CD14-positive monocyte (primary cell): ENCODE measurements around the gene SEZ6L. TPM values are rescaled to one million over a fixed set of nuclear protein-coding genes. Genes with fewer than 3 reads are reported as not detected.

Experiments
- DNase-seq, 3 donors: peaks; one replicate each; pipeline ENCODE4 v3.0.0-alpha.2; 2011 to 2022
- H2AFZ ChIP-seq: 2 replicates; pipeline ENCODE4 v1.6.0; 2012; ENCODE audit warnings: mild to moderate bottlenecking, low read depth, low read length, inconsistent platforms; ENCODE audit not compliant: insufficient read depth, poor library complexity, severe bottlenecking
- H3K27ac ChIP-seq, 2 donors: 1 replicate in 1 of 2; 2 replicates in 1 of 2; pipeline ENCODE4 v1.5.1; 2012 to 2013; ENCODE audit warnings: low read length in 2 of 2, control low read depth in 1 of 2, inconsistent platforms in 1 of 2, low read depth in 1 of 2, mild to moderate bottlenecking in 1 of 2
- H3K27me3 ChIP-seq, 2 donors: one replicate each; pipeline versions ENCODE4 v1.6.0 to v1.6.1; 2011 to 2013; ENCODE audit warnings: low read length in 2 of 2; ENCODE audit not compliant: control insufficient read depth in 2 of 2, insufficient read depth in 2 of 2
- H3K36me3 ChIP-seq, 2 donors: replicated peaks in 1 of 2; 1 replicate in 1 of 2; 2 replicates in 1 of 2; pipeline versions ENCODE4 v1.5.1 to v1.6.1; 2012 to 2013; ENCODE audit warnings: low read length in 2 of 2, control low read depth in 1 of 2, inconsistent platforms in 1 of 2, mild to moderate bottlenecking in 1 of 2; ENCODE audit not compliant: insufficient read depth in 2 of 2, control insufficient read depth in 1 of 2
- H3K4me1 ChIP-seq, 2 donors: 1 replicate in 1 of 2; 2 replicates in 1 of 2; pipeline versions ENCODE4 v1.5.1 to v1.6.1; 2012 to 2013; ENCODE audit warnings: low read length in 2 of 2, control low read depth in 1 of 2, inconsistent platforms in 1 of 2, mild to moderate bottlenecking in 1 of 2, moderate library complexity in 1 of 2; ENCODE audit not compliant: insufficient read depth in 2 of 2, control insufficient read depth in 1 of 2
- H3K4me2 ChIP-seq: replicated peaks from 2 replicates; pipeline ENCODE3; 2012; ENCODE audit warnings: low read length, moderate library complexity, mild to moderate bottlenecking; ENCODE audit not compliant: poor library complexity, severe bottlenecking; ENCODE audit errors: extremely low read depth
- H3K4me3 ChIP-seq, 3 experiments: fragments of 200-600 bp in 1 of 3; sonication (generic) in 1 of 3; replicated peaks in 1 of 3; 1 replicate in 2 of 3; 2 replicates in 1 of 3; pipeline ENCODE4 v1.5.1; 2011 to 2013; ENCODE audit warnings: low read length in 3 of 3, mild to moderate bottlenecking in 3 of 3, control low read depth in 2 of 3, low read depth in 2 of 3, inconsistent platforms in 1 of 3, moderate library complexity in 1 of 3
- H3K79me2 ChIP-seq: 2 replicates; pipeline ENCODE4 v1.6.0; 2012; ENCODE audit warnings: mild to moderate bottlenecking, control low read depth, inconsistent platforms, low read length, moderate library complexity; ENCODE audit not compliant: insufficient read depth
- H3K9ac ChIP-seq: 2 replicates; pipeline ENCODE4 v1.6.0; 2017; ENCODE audit warnings: low read length, mild to moderate bottlenecking; ENCODE audit not compliant: insufficient read depth, poor library complexity, severe bottlenecking
- H3K9me3 ChIP-seq, 2 donors: replicated peaks in 1 of 2; 1 replicate in 1 of 2; 2 replicates in 1 of 2; pipeline versions ENCODE4 v1.5.1 to v1.6.1; 2012 to 2013; ENCODE audit warnings: low read length in 2 of 2, control low read depth in 1 of 2; ENCODE audit not compliant: control insufficient read depth in 1 of 2, insufficient read depth in 1 of 2
- H4K20me1 ChIP-seq: 2 replicates; pipeline ENCODE4 v1.6.0; 2012; ENCODE audit warnings: mild to moderate bottlenecking, low read length, control low read depth, moderate library complexity; ENCODE audit not compliant: insufficient read depth
- H3K27ac Mint-ChIP-seq, 7 donors: one replicate each; pipeline ENCODE4 v1.8.0; 2020; ENCODE audit warnings: mild to moderate bottlenecking in 7 of 7, mixed read lengths in 7 of 7, moderate library complexity in 6 of 7, inconsistent platforms in 2 of 7
- H3K27me3 Mint-ChIP-seq, 3 donors: one replicate each; pipeline ENCODE4 v1.8.0; 2021 to 2022; ENCODE audit warnings: low read depth in 3 of 3, mild to moderate bottlenecking in 3 of 3, mixed read lengths in 3 of 3, moderate library complexity in 3 of 3, inconsistent platforms in 1 of 3
- H3K36me3 Mint-ChIP-seq, 2 donors: one replicate each; pipeline ENCODE4 v1.8.0; 2020; ENCODE audit warnings: mixed read lengths in 2 of 2, inconsistent platforms in 1 of 2, mild to moderate bottlenecking in 1 of 2
- H3K4me1 Mint-ChIP-seq: one replicate; pipeline ENCODE4 v1.8.0; 2020; ENCODE audit warnings: mild to moderate bottlenecking, mixed read lengths
- H3K4me3 Mint-ChIP-seq, 2 donors: one replicate each; pipeline ENCODE4 v1.8.0; 2020; ENCODE audit warnings: mild to moderate bottlenecking in 2 of 2, mixed read lengths in 2 of 2, moderate library complexity in 1 of 2
- H3K9me3 Mint-ChIP-seq, 7 donors: one replicate each; pipeline ENCODE4 v1.8.0; 2020 to 2022; ENCODE audit warnings: mixed read lengths in 7 of 7, mild to moderate bottlenecking in 6 of 7, moderate library complexity in 6 of 7, inconsistent platforms in 2 of 7
- WGBS: methylation state at CpG from one replicate; pipeline ENCODE4 v1.1.5; 2013; ENCODE audit warnings: missing lambda C conversion rate; ENCODE audit not compliant: insufficient coverage; 5-methylcytosine and 5-hydroxymethylcytosine counted together
- intact Hi-C, 2 donors: fragments of 100-400 bp; cut with micrococcal nuclease; formaldehyde crosslinking; loops; one replicate each; pipeline versions ENCODE4 v1.15.0 to v1.15.1; 2023
- polyA plus RNA-seq, 3 donors: library from polyadenylated mRNA; depleted of rRNA in 1 of 3; unstranded in 2 of 3; stranded (reverse) in 1 of 3; fragments of 300-500 nt in 2 of 3; fragments of >200 nt in 1 of 3; fragmentation: Illumina TruSeq in 2 of 3; gene quantifications; 1 replicate in 2 of 3; 2 replicates in 1 of 3; pipeline ENCODE4 v1.2.3, GENCODE V29; 2012 to 2021
- TF ChIP-seq, protein P1 (sequence below): fragments of 200-600 bp; IDR thresholded peaks from one replicate; pipeline ENCODE4 v1.8.0; 2022; ENCODE audit warnings: antibody characterized with exemption, mild to moderate bottlenecking

Gene SEZ6L
- polyA plus RNA-seq, 3 donors: 0.43 to 2.8 (median 0.71) TPM

DNA sequence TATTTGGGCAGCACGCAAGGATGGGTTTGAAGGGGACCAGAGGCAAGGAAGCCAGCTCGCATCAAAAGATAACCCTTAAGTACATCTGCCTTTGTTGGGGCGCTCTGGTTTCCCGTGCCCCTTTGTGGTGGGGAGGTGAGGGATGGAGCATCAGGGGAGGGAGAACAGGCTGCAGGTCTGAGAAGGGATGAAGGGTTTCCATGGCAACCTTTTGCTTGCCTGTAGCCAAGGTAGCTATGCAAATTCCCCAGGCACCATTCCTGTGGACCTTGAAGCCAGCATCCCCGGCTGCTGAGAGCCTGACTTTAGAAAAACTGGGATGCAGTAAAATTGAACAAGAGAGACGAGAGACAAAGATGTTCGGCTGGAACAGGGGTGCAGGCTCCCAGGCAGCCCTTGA, 75.7 kb downstream of the SEZ6L start:
- intact Hi-C loops: no loop called here
- Mint-ChIP-seq H3K4me3 (no peak overlapping the region), H3K9me3 (no peaks in the 10 kb centered on the region), H3K27me3 (peaks cover 0 to 4% (median 4%) of the 10 kb centered on the region in 3 donors), H3K4me1 (no peaks in the 10 kb centered on the region), H3K27ac (no peak overlapping the region), H3K36me3 (no peaks in the 10 kb centered on the region)
- Histone ChIP-seq H3K27ac (no peak overlapping the region), H4K20me1 (no peaks in the 10 kb centered on the region), H3K9me3 (no peaks in the 10 kb centered on the region), H2AFZ (no peak overlapping the region), H3K4me3 (no peak overlapping the region), H3K9ac (no peak overlapping the region), H3K79me2 (no peaks in the 10 kb centered on the region), H3K27me3 (no peaks in the 10 kb centered on the region), H3K4me2 (no peak overlapping the region), H3K36me3 (no peaks in the 10 kb centered on the region), H3K4me1 (no peaks in the 10 kb centered on the region)
- WGBS: 76% methylated on average over 5 of the region's 7 CpGs
- no peak for DNase-seq
- TF ChIP-seq, protein P1, sequence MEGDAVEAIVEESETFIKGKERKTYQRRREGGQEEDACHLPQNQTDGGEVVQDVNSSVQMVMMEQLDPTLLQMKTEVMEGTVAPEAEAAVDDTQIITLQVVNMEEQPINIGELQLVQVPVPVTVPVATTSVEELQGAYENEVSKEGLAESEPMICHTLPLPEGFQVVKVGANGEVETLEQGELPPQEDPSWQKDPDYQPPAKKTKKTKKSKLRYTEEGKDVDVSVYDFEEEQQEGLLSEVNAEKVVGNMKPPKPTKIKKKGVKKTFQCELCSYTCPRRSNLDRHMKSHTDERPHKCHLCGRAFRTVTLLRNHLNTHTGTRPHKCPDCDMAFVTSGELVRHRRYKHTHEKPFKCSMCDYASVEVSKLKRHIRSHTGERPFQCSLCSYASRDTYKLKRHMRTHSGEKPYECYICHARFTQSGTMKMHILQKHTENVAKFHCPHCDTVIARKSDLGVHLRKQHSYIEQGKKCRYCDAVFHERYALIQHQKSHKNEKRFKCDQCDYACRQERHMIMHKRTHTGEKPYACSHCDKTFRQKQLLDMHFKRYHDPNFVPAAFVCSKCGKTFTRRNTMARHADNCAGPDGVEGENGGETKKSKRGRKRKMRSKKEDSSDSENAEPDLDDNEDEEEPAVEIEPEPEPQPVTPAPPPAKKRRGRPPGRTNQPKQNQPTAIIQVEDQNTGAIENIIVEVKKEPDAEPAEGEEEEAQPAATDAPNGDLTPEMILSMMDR: no peak

GRCh38 chr22:26246552-26246951, 77.3 kb downstream of the SEZ6L start:
- peaks cover 0 to 5% (median 0%) of the 10 kb centered on the region in 7 donors for H3K9me3 Mint-ChIP-seq
- TF ChIP-seq, protein P1: no peak
- no peaks in the 10 kb centered on the region for H3K36me3 Mint-ChIP-seq
- no peaks in the 10 kb centered on the region for H3K36me3 ChIP-seq
- H3K27ac ChIP-seq: no peak overlapping the region
- H4K20me1 ChIP-seq: no peaks in the 10 kb centered on the region
- H3K4me2 ChIP-seq: no peak overlapping the region
- no peak overlapping the region for H2AFZ ChIP-seq
- WGBS: no CpG with 5 or more reads among the region's 7 CpGs
- no peak overlapping the region for H3K4me3 Mint-ChIP-seq
- no peaks in the 10 kb centered on the region for H3K27me3 ChIP-seq
- no peaks in the 10 kb centered on the region for H3K4me1 Mint-ChIP-seq
- H3K4me3 ChIP-seq: no peak overlapping the region
- no peak for DNase-seq
- no peak overlapping the region for H3K27ac Mint-ChIP-seq
- peaks cover 1 to 2% (median 2%) of the 10 kb centered on the region in 3 donors for H3K27me3 Mint-ChIP-seq
- no peaks in the 10 kb centered on the region for H3K9me3 ChIP-seq
- no peaks in the 10 kb centered on the region for H3K4me1 ChIP-seq
- H3K9ac ChIP-seq: no peak overlapping the region
- H3K79me2 ChIP-seq: no peaks in the 10 kb centered on the region
- intact Hi-C loops: no loop called here
